ENCODE results near the gene DGKH. TPM values are rescaled to one million over a fixed set of nuclear protein-coding genes. Genes with fewer than 3 reads are reported as not detected.

The DGKH gene
- total and polyA plus RNA-seq, 3 experiments from 2014 or later: 2.5 to 10.9 (median 10.2) TPM

DNA sequence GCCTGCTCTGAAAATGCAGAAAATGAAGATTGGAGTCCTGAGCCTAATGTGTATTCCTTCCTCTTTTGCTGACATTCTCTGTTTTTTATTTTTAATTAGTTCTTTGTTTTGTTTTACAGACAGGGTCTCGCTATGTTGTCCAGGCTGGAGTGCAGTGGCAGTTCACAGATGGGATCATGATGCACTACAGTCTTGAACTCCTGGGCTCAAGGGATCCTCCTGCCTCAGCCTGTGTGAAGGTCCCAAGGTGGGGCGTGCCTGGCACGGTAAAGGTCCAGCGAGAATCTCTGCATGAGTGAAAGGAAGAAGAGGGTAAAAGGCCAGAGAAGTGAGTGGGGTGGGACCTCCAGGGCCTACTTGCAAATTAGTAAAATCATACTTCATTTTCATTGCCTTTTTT, 34.3 kb upstream of the DGKH start:
- Histone ChIP-seq H3K4me3 (ENCODE audit: low read length) (no peak overlapping the region), H3K9me3 (ENCODE audit: low read length) (no peaks in the 10 kb centered on the region), H3K36me3 (ENCODE audit: insufficient read depth, low read length) (no peaks in the 10 kb centered on the region), H3K4me1 (ENCODE audit: insufficient read depth, low read length) (no peaks in the 10 kb centered on the region), H3K27me3 (ENCODE audit: insufficient read depth, low read length, poor library complexity, severe bottlenecking) (no peaks in the 10 kb centered on the region), H3K27ac (ENCODE audit: low read depth, low read length) (no peak overlapping the region)
- Mint-ChIP-seq H3K27ac (no peak overlapping the region), H3K4me3 (no peak overlapping the region), H3K36me3 (no peaks in the 10 kb centered on the region), H3K9me3 (no peaks in the 10 kb centered on the region), H3K27me3 (peaks cover 4 to 30% of the 10 kb centered on the region in 2 donors), H3K4me1 (peaks cover under 1 to 5% (median under 1%) of the 10 kb centered on the region in 3 donors)
- CTCF ChIA-PET: no interaction called here
- DNase-seq: no peak
- POLR2A ChIA-PET: no interaction called here

DNA sequence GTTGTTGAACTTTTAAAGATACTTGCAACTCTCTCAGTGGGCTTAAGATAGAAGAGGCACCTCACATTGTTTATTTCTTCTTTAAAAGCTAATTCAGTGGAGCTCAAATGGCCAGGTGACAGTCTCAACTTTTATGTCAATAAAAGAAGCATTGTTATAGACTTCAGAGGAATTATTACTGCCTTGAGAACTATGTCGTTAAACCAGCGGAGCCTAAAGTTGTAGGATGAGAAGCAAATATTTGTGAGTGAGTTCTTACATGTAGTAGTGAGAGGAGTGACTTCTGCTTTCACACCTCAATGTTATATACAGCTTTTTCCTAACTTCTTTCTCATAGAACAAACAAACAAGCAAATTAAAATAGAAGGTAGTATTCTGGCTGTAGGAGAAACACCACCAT, 31.2 kb upstream of the DGKH start:
- Mint-ChIP-seq H3K27me3 (peaks cover 4 to 33% of the 10 kb centered on the region in 2 donors), H3K36me3 (no peaks in the 10 kb centered on the region), H3K4me1 (no peaks in the 10 kb centered on the region), H3K27ac (no peak overlapping the region), H3K9me3 (no peaks in the 10 kb centered on the region), H3K4me3 (no peak overlapping the region)
- Histone ChIP-seq H3K27ac (ENCODE audit: low read depth, low read length) (no peak overlapping the region), H3K4me1 (ENCODE audit: insufficient read depth, low read length) (no peaks in the 10 kb centered on the region), H3K27me3 (ENCODE audit: insufficient read depth, low read length, poor library complexity, severe bottlenecking) (no peaks in the 10 kb centered on the region), H3K9me3 (ENCODE audit: low read length) (no peaks in the 10 kb centered on the region), H3K4me3 (ENCODE audit: low read length) (no peak overlapping the region), H3K36me3 (ENCODE audit: insufficient read depth, low read length) (no peaks in the 10 kb centered on the region)
- DNase-seq: no peak
- CTCF ChIA-PET: no interaction called here
- POLR2A ChIA-PET: no interaction called here

DNA sequence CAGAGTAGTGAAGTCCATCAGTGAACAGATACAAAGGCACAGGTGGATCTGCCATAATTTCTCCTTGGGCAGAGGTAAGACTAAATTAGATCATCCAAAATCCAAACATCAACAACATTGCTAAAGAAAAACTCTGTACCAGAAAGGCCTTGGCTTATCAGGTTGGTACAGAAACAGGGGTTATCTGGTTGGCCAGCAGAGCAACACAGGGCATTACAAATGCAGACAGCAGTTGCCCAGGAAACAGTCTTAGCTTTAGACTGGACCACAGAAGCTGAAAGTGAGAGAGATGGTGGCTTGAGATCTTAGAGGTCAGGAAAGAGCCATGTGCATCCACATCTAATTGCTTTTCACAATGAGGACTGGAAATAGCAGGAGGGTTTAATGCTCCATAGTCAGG, 26.6 kb upstream of the DGKH start:
- H3K4me3 ChIP-seq (ENCODE audit: low read length): no peak overlapping the region
- H3K36me3 Mint-ChIP-seq: no peaks in the 10 kb centered on the region
- no peak overlapping the region for H3K27ac ChIP-seq (ENCODE audit: low read depth, low read length)
- H3K36me3 ChIP-seq (ENCODE audit: insufficient read depth, low read length): no peaks in the 10 kb centered on the region
- no peaks in the 10 kb centered on the region for H3K9me3 ChIP-seq (ENCODE audit: low read length)
- CTCF ChIA-PET: no interaction called here
- H3K27me3 ChIP-seq (ENCODE audit: insufficient read depth, low read length, poor library complexity, severe bottlenecking): no peaks in the 10 kb centered on the region
- no peak overlapping the region for H3K4me3 Mint-ChIP-seq
- peaks cover 3 to 17% of the 10 kb centered on the region in 2 donors for H3K27me3 Mint-ChIP-seq
- H3K9me3 Mint-ChIP-seq: no peaks in the 10 kb centered on the region
- no peak for DNase-seq
- no peaks in the 10 kb centered on the region for H3K4me1 Mint-ChIP-seq
- no peaks in the 10 kb centered on the region for H3K4me1 ChIP-seq (ENCODE audit: insufficient read depth, low read length)
- no peak overlapping the region for H3K27ac Mint-ChIP-seq
- POLR2A ChIA-PET: no interaction called here

DNA sequence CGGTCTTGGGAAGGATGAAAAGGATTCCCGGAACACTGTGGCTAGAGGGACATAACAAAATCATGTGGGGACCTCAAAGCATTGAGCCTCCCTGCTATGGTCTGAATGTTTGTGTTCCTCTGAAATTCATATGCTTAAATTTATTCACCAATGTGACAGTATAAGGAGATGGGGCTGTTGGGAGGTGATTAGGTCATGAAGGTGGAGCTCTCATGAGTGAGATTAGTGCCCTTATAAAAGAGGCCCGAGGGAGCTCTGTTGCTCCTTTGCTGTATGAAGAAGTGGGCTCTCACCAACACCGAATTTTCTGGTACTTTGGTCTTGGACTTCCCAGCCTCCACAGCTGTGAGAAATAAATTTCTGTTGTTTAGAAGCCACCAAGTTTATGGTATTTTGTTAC, 26.1 kb upstream of the DGKH start:
- Mint-ChIP-seq H3K9me3 (no peaks in the 10 kb centered on the region), H3K27me3 (peaks cover 7 to 17% of the 10 kb centered on the region in 2 donors), H3K4me1 (no peaks in the 10 kb centered on the region), H3K36me3 (no peaks in the 10 kb centered on the region), H3K27ac (no peak overlapping the region), H3K4me3 (no peak overlapping the region)
- H3K27ac ChIP-seq (ENCODE audit: low read depth, low read length): no peak overlapping the region
- no peak for DNase-seq
- POLR2A ChIA-PET: no interaction called here
- H3K27me3 ChIP-seq (ENCODE audit: insufficient read depth, low read length, poor library complexity, severe bottlenecking): no peaks in the 10 kb centered on the region
- CTCF ChIA-PET: no interaction called here
- no peaks in the 10 kb centered on the region for H3K4me1 ChIP-seq (ENCODE audit: insufficient read depth, low read length)
- no peaks in the 10 kb centered on the region for H3K36me3 ChIP-seq (ENCODE audit: insufficient read depth, low read length)
- no peak overlapping the region for H3K4me3 ChIP-seq (ENCODE audit: low read length)
- H3K9me3 ChIP-seq (ENCODE audit: low read length): no peaks in the 10 kb centered on the region

DNA sequence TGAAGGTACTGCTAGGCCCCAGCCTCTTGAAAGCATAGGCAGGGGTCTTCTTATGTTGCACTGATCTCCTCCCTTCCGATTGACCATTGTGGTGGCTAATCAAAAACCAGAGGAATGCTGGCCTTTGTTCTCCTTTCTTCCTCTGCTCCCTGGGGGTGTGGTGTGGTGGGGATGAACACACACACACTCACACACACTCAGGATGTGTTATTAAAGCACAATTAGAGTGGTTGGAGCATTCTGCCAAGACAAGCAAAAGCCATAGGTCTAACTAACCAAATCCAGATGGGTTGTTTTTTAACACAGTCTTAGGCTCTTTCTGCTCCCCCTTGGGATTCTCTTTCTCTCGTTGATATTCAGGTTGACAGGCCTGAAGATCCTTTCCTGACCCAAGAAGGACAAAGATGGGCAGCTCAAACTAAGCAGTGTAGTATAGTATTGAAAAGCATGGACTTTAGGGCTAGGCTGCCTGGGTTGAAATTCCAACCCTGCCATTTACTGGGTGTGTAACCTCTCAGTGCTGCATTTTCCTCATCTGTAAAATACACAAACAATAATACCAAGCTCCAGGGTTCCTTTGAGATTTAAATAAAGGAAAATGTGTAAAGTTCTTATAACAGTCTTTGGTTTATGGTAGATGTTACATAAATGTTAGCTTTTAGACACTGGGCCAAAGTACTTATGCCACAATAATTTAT, 25.5 kb upstream of the DGKH start:
- no peaks in the 10 kb centered on the region for H3K36me3 ChIP-seq (ENCODE audit: insufficient read depth, low read length)
- POLR2A ChIA-PET: no interaction called here
- H3K36me3 Mint-ChIP-seq: no peaks in the 10 kb centered on the region
- peaks cover 5 to 12% of the 10 kb centered on the region in 2 donors for H3K27me3 Mint-ChIP-seq
- H3K27me3 ChIP-seq (ENCODE audit: insufficient read depth, low read length, poor library complexity, severe bottlenecking): no peaks in the 10 kb centered on the region
- H3K27ac ChIP-seq (ENCODE audit: low read depth, low read length): no peak overlapping the region
- H3K4me1 Mint-ChIP-seq: no peaks in the 10 kb centered on the region
- no peak overlapping the region for H3K27ac Mint-ChIP-seq
- H3K4me3 Mint-ChIP-seq: no peak overlapping the region
- no peak for DNase-seq
- no peaks in the 10 kb centered on the region for H3K9me3 Mint-ChIP-seq
- CTCF ChIA-PET: no interaction called here
- no peaks in the 10 kb centered on the region for H3K4me1 ChIP-seq (ENCODE audit: insufficient read depth, low read length)
- H3K4me3 ChIP-seq (ENCODE audit: low read length): no peak overlapping the region
- no peaks in the 10 kb centered on the region for H3K9me3 ChIP-seq (ENCODE audit: low read length)

DNA sequence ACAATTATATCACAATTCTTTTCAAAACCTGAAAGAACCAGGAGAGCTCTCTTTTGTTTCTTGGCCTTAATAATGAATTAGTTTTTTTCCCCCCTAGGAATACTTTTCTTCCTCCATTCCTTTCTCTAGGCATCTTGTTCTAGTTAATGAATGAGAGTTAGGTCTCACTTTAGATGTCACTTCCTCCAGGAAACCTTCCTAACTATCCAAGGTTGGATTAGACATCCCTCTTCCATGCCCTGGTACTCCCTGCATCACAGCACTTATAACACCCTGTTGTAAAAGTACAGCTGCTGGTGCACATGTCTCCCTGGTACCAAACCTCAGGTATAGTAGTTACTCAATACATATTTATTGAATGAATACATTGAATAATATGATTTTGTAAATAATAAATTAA, 21.2 kb upstream of the DGKH start:
- no peaks in the 10 kb centered on the region for H3K9me3 Mint-ChIP-seq
- H3K4me1 ChIP-seq (ENCODE audit: insufficient read depth, low read length): no peaks in the 10 kb centered on the region
- H3K36me3 Mint-ChIP-seq: no peaks in the 10 kb centered on the region
- H3K4me3 Mint-ChIP-seq: no peak overlapping the region
- H3K27me3 ChIP-seq (ENCODE audit: insufficient read depth, low read length, poor library complexity, severe bottlenecking): no peaks in the 10 kb centered on the region
- H3K9me3 ChIP-seq (ENCODE audit: low read length): no peaks in the 10 kb centered on the region
- no peak overlapping the region for H3K4me3 ChIP-seq (ENCODE audit: low read length)
- CTCF ChIA-PET: no interaction called here
- no peak for DNase-seq
- POLR2A ChIA-PET: no interaction called here
- H3K4me1 Mint-ChIP-seq: no peaks in the 10 kb centered on the region
- no peak overlapping the region for H3K27ac ChIP-seq (ENCODE audit: low read depth, low read length)
- H3K27me3 Mint-ChIP-seq: peaks cover 17% of the 10 kb centered on the region in 2 donors
- peak overlapping the region in 1 of 8 donors; percentile 72 for H3K27ac Mint-ChIP-seq
- H3K36me3 ChIP-seq (ENCODE audit: insufficient read depth, low read length): no peaks in the 10 kb centered on the region

- no peaks in the 10 kb centered on the region for H3K36me3 Mint-ChIP-seq
- CTCF ChIA-PET: no interaction called here
- H3K4me1 Mint-ChIP-seq: no peaks in the 10 kb centered on the region
- H3K9me3 ChIP-seq (ENCODE audit: low read length): no peaks in the 10 kb centered on the region
- no peaks in the 10 kb centered on the region for H3K9me3 Mint-ChIP-seq
- no peak overlapping the region for H3K27ac Mint-ChIP-seq
- no peak for DNase-seq
- no peak overlapping the region for H3K4me3 ChIP-seq (ENCODE audit: low read length)
- peaks cover 17% of the 10 kb centered on the region in 2 donors for H3K27me3 Mint-ChIP-seq
- no peaks in the 10 kb centered on the region for H3K36me3 ChIP-seq (ENCODE audit: insufficient read depth, low read length)
- H3K4me3 Mint-ChIP-seq: no peak overlapping the region
- no peak overlapping the region for H3K27ac ChIP-seq (ENCODE audit: low read depth, low read length)
- no peaks in the 10 kb centered on the region for H3K27me3 ChIP-seq (ENCODE audit: insufficient read depth, low read length, poor library complexity, severe bottlenecking)
- POLR2A ChIA-PET: no interaction called here
- no peaks in the 10 kb centered on the region for H3K4me1 ChIP-seq (ENCODE audit: insufficient read depth, low read length)
These were observed 20.2 kb upstream of the DGKH start for GRCh38 chr13:42028113-42028799.

DNA sequence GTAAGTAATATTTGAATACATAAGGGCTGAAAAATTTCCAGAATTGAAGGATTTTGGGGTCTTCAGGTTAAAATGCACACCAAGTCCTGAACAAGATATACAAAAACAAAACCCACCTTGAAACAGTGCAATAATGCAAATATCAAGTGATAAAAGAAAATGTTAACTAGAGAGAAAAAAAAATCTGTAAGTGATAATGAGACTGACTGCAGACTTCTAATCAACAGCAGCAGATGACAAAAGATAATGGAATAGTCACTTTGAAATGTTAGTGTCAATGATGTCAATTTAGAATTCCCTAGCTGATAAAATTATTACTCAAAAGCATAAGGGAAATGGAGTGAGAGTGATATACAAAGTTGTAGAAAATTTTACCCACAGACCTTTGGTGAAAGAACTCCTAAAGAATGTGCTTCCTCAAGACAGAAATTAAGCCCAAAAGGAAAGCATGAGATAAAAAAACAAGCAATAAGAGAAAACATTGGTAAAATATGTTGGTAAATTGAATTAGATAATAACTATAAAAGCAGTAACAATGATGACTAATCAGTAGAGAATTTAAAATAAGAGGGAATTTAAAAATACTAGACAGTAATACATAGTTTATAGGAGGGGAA, 12.4 kb upstream of the DGKH start:
- H3K36me3 ChIP-seq (ENCODE audit: insufficient read depth, low read length): no peaks in the 10 kb centered on the region
- H3K27me3 ChIP-seq (ENCODE audit: insufficient read depth, low read length, poor library complexity, severe bottlenecking): no peaks in the 10 kb centered on the region
- ChIA-PET POLR2A (interaction anchor here (1.0 kb wide), 1 partner anchor 74 kb away, joined by 4 read pairs; no protein-coding TSS in a partner anchor), CTCF (no interaction called here)
- no peak overlapping the region for H3K27ac ChIP-seq (ENCODE audit: low read depth, low read length)
- H3K36me3 Mint-ChIP-seq: peaks cover 0 to 4% (median 4%) of the 10 kb centered on the region in 3 donors
- no peak overlapping the region for H3K4me3 ChIP-seq (ENCODE audit: low read length)
- DNase-seq: no peak
- H3K9me3 Mint-ChIP-seq: peaks cover 0 to 4% (median 0%) of the 10 kb centered on the region in 5 donors
- H3K9me3 ChIP-seq (ENCODE audit: low read length): no peaks in the 10 kb centered on the region
- H3K4me1 ChIP-seq (ENCODE audit: insufficient read depth, low read length): peaks cover 4% of the 10 kb centered on the region
- no peaks in the 10 kb centered on the region for H3K27me3 Mint-ChIP-seq
- no peak overlapping the region for H3K27ac Mint-ChIP-seq
- no peak overlapping the region for H3K4me3 Mint-ChIP-seq
- H3K4me1 Mint-ChIP-seq: peaks cover 9 to 12% (median 11%) of the 10 kb centered on the region in 3 donors
